Fibroblast of skin of left quadriceps (primary cell): ENCODE data around the gene SYNGR3.

Experiments
- DNase-seq, 2 experiments: peaks; one replicate each; pipeline ENCODE4 v3.0.0-alpha.2; 2013; ENCODE audit warnings: low read depth in 2 of 2

Gene SYNGR3

DNA sequence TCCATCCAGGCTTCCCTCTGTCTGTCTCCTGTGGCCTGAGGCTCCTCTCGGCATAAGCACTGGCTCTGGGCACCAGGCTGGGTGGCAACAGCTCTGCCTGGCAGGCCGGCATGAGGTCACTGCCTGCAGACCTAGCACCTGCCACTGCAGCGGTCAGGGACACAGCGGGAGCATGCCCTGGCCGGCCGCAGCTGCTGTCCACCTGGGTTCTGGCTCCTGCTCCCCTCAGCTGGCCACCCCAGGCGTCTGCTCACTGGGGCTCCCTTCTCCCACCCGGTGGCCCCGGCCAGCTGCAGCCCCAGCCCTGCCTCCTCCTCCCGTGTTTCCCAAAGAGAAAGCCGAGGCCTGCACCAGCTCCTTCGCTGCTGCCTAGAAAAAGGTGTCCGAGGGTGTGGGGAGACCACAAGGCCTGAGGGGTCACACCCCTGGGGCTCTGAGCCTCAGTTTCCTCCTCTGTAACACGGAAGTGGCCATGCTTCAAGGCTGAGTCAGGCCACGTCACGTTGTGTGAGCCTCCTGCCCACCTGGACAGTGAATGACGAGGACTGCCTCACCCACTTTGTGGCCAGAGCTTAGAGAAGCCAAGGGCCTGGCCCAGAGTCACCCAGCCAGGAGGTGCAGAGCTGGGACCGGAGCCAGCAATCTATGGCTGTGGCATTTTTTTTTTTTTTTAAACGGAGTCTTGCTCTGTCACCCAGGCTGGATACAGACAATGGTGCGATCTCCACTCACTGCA lies 51.2 kb downstream of the SYNGR3 start:
- DNase-seq = no peak

DNA sequence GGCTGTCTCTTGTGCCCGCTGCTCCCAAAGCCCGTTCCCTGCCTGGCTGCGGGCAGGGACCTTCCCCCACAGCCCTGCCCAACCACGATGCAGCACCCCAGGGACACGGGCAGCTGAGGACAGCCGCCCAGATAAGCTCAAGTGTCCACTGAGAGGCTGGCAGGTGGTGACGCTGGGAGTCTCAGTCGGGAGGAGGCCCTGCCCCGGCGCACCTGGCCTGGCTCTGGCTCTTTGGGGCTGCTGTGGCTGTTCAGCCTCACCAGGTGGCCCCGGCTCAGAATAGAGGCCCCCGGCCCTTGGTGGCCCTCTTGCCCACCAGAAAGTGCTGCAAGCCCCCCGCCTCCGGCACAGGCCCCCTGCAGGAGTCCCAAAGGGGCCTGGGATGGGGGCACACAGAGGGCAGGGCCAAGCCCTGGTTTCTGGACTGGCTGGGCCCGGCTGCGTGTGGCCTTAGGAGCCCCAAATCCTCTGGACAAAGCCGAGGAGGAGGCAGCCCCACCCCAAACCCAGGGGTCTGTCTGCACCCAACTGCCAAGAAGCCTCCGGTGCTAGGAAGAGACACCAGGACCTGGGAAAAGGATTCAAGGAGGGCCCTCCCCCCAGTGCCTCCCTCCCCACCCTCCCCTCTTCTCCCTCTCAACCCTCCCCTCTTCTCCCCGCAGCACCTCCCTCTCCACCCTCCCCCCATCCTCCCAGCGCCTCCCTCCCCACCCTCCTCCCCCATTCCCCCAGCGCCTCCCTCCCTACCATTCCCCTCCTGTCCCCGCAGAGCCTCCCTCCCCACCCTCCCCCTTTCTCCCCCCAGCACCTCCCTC lies 52.6 kb downstream of the SYNGR3 start:
- DNase-seq = no peak

DNA sequence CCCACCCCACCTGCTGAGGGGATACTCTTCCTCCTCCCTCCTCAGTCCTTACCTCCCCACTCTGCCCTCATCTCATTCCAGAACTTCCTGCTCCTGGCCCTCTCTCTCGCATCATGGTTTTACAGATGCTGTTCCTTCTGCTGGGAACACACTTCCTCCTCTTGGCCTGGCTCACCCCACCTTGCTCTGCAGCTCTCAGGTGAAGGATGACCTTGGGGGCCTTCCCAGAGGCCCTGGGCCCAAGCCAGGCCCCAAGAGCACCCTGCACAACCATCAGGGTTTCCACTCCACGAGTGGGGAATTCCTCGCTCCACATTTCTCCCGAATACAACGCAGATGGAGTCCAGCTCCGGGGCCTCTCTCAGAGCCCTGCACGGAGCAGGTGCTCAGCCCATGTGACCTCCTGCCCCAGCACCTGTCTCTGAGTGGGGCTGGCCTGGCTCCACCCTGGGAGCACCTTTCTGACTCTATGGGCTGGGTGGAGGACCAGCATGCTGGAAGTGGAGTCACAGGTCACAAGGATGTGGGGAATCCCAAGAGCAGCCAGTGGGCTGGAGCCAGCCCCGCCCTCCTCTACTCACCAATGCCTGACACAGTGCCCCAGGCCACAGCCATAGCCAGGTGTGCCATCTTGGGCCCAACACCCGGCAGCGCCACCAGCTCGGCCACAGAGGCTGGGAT lies 53.4 kb downstream of the SYNGR3 start:
- no peak for DNase-seq
